CD4-positive, alpha-beta T cell treated with Interleukin-6 for 4 hours (primary cell): Measurements from ENCODE around the gene MYO1A.
"Not testable (repeated sequence)": the region's sequence is repeated elsewhere in the genome, so short reads cannot be mapped to it uniquely, and the experiment has no call there.

Source experiments
- DNase-seq: peaks from one replicate; pipeline ENCODE4 v3.0.0-alpha.2; 2020; ENCODE audit warnings: mixed read lengths

The MYO1A gene

GRCh38 chr12:57046947-57047890, 2.7 kb downstream of the MYO1A start:
- DNase-seq, result peak; percentile 44

GRCh38 chr12:57046086-57046791, 3.7 kb downstream of the MYO1A start:
- DNase-seq, result no peak

GRCh38 chr12:57044889-57045288, 5.0 kb downstream of the MYO1A start:
- DNase-seq, result no peak

- no peak for DNase-seq
These were observed 5.5 kb downstream of the MYO1A start for GRCh38 chr12:57044468-57044867.

GRCh38 chr12:57042695-57043094, 7.2 kb downstream of the MYO1A start:
- no peak for DNase-seq

- DNase-seq, result no peak
These were observed 9.2 kb downstream of the MYO1A start for GRCh38 chr12:57040750-57041149.

GRCh38 chr12:57040211-57040610, 9.7 kb downstream of the MYO1A start:
- DNase-seq, result no peak

GRCh38 chr12:57039016-57039798, 10.7 kb downstream of the MYO1A start:
- no peak for DNase-seq

GRCh38 chr12:57037264-57037663, 12.7 kb downstream of the MYO1A start:
- no peak for DNase-seq

- DNase-seq, result no peak
These were observed 16.5 kb downstream of the MYO1A start for GRCh38 chr12:57033431-57033830.

- DNase-seq, result no peak
These were observed 18.1 kb downstream of the MYO1A start for GRCh38 chr12:57031789-57032188.

- DNase-seq, result peak; percentile 40
These were observed 18.7 kb downstream of the MYO1A start for GRCh38 chr12:57031138-57031725.

- no peak for DNase-seq
These were observed 20.5 kb downstream of the MYO1A start for GRCh38 chr12:57029457-57029856.

GRCh38 chr12:57027805-57028153, 22.1 kb downstream of the MYO1A start:
- peak; percentile 15 for DNase-seq

GRCh38 chr12:57027011-57027804, 22.7 kb downstream of the MYO1A start:
- DNase-seq, result peak; percentile 24

GRCh38 chr12:57025196-57025595, 24.7 kb downstream of the MYO1A start:
- DNase-seq, result no peak

GRCh38 chr12:57022324-57022723, 27.6 kb downstream of the MYO1A start:
- DNase-seq, result not testable (repeated sequence)

GRCh38 chr12:57019983-57020719, 29.8 kb downstream of the MYO1A start:
- DNase-seq, result no peak

- DNase-seq, result no peak
These were observed 31.0 kb downstream of the MYO1A start for GRCh38 chr12:57018906-57019305.

GRCh38 chr12:57018353-57018752, 31.6 kb downstream of the MYO1A start:
- DNase-seq, result not testable (repeated sequence)

GRCh38 chr12:57016348-57016747, 33.6 kb downstream of the MYO1A start, which contains the start of gene TAC3:
TSS of gene TAC3 (minus strand) at chr12:57016529. CDS start at chr12:57015797, 732 bp downstream.
- no peak for DNase-seq
